Motor neuron (in vitro differentiated cells): ENCODE data around the gene CLEC11A. TPM values are rescaled to one million over a fixed set of nuclear protein-coding genes. Genes with fewer than 3 reads are reported as not detected.

Experiments
- ATAC-seq, 8 experiments: fragments of 200-7000 bp; cut with Tn5 transposase; replicated peaks in 6 of 8; 2 replicates each; pipeline ENCODE4 v1.8.0; 2021; ENCODE audit warnings: mild to moderate bottlenecking in 8 of 8, moderate library complexity in 8 of 8
- H3K27ac ChIP-seq, 2 donors: fragments of 250-450 bp; sonication (Bioruptor Pico); 2 replicates each; pipeline ENCODE4 v1.9.0; 2021; ENCODE audit warnings: antibody characterized with exemption in 2 of 2, mild to moderate bottlenecking in 2 of 2, moderate library complexity in 1 of 2
- H3K4me1 ChIP-seq, 2 donors: fragments of 250-450 bp; sonication (Bioruptor Pico); replicated peaks in 1 of 2; 2 replicates each; pipeline ENCODE4 v1.6.1; 2021; ENCODE audit warnings: antibody characterized with exemption in 2 of 2, mild to moderate bottlenecking in 2 of 2, moderate library complexity in 1 of 2
- H3K4me3 ChIP-seq, 5 donors: fragments of 250-450 bp; sonication (Bioruptor Pico); 2 replicates each; pipeline ENCODE4 v1.9.0; 2021; ENCODE audit warnings: antibody characterized with exemption in 5 of 5, mild to moderate bottlenecking in 5 of 5, moderate library complexity in 4 of 5
- WGBS, 10 experiments: fragments of 450-650 bp; shearing (Covaris generic); methylation state at CpG; one replicate each; pipeline ENCODE4 v1.0.0; 2022; 5-methylcytosine and 5-hydroxymethylcytosine counted together
- in situ Hi-C, 9 experiments: fragments of 400-800 bp; cut with MboI; loops; one replicate each; pipeline ENCODE4 v1.15.0; 2021; ENCODE audit warnings: low sequenced_read_pairs in 9 of 9, low pct_unique_long_range_greater_than_20kb in 2 of 9; ENCODE audit not compliant: unreplicated experiment in 9 of 9
- total RNA-seq, 8 experiments: library from RNA; unstranded; fragments of 300-600 nt; gene quantifications; 2 replicates each; pipeline versions ENCODE4 v1.2.3 to v1.2.4, GENCODE V29; 2022

CLEC11A gene, protein sequence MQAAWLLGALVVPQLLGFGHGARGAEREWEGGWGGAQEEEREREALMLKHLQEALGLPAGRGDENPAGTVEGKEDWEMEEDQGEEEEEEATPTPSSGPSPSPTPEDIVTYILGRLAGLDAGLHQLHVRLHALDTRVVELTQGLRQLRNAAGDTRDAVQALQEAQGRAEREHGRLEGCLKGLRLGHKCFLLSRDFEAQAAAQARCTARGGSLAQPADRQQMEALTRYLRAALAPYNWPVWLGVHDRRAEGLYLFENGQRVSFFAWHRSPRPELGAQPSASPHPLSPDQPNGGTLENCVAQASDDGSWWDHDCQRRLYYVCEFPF
- total RNA-seq, result 10 to 100 TPM in 3 of 8 experiments, 1 to 10 TPM in 5; 1.8 to 42.0 (median 6.9) TPM

DNA sequence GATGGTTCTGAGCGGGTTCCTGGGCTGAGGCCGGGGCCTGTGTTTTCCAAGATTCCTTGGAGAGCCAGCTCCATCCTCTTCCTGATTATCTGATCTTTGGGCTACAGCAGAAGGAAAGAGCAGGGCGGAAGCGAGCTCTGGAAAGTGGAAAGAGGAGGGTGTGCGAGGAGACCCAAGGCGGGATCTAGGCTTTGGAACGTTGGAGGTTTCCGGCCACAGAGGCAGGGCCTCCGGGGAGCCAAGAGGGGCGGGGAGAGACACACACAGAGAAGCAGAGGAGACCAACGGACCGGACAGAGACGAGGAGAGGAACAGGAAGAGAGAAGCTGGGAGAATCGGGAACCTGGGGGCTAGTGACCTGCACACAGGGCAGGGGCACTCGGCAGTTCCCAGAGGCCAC is at the start of gene CLEC11A:
TSS of gene CLEC11A (plus strand) at position 296 of the 400 bp plus-strand sequence. CDS start 162 bp downstream, outside the sequence.
- Histone ChIP-seq H3K27ac (peak within 1 kb of the TSS; percentile 76 to 82), H3K4me1 (peaks cover 39 to 44% of the 10 kb centered on the region in 2 donors), H3K4me3 (peak within 1 kb of the TSS; percentile 43 to 66 (median 45))
- in situ Hi-C loops, result no loop called here
- peak in 2 of 8 experiments; percentile 1 to 2 for ATAC-seq
- 0 to 68% (median 27%) methylated on average over 3 to 9 of the region's 15 CpGs; no CpG with 5 or more reads in 4 of the 10 experiments for WGBS, 10 experiments

DNA sequence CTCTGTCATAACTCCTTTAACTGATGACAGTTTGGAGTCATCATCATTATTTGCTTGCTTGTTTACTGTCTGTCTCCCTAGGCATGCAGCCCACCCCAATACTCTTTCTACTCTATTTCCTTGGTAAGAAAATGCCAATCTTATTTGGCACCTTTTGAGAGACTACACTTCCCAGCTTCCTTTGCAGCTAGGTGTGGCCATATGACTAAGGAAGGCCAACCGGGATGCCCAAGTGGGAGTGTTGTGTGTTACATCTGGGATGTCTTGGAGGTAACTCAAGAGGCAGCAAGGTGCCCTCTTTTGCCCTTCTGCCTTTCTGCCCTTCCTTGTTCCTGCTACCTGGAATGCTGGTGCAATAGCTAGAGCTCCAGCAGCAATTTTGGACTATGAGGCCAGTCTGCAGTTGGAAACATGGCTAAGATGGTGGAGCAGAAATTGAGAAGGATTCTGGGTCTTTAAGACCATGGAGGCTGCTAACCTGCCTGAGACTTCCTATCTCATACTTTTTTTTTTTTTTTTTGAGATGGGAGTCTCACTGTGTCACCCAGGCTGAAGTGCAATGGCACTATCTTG is 46.5 kb upstream of the CLEC11A start:
- ATAC-seq, result no peak
- H3K27ac ChIP-seq, result no peak overlapping the region
- 0 to 100% (median 40%) methylated on average over 1 of the region's 1 CpG; no CpG with 5 or more reads in 7 of the 10 experiments for WGBS, 10 experiments
- in situ Hi-C loops, result loop anchor here in 1 of 9 experiments (25.0 kb wide), 1 partner anchor 314 kb away; the partner anchor contains the start of gene NAPSA
- no peak overlapping the region for H3K4me3 ChIP-seq
- H3K4me1 ChIP-seq, result no peaks in the 10 kb centered on the region

DNA sequence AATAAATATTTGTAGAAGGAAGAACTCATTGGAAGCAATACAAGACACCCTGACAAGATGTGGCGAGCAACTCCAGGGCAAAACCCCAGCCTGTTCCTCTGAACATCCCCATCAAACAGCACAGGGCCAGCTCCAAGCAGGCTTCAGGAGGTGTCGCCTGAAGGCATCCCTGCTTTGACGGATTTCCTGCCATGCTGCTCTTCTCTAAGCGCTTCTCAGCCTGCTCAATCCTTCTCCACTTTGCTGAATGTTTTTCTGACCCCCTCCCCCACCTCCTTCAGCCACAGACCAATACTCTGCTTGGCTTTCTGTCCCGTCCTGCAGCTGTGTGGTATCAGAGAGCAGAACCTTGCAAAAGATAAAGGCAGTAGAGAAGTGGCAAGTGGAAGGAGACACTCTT is 45.5 kb upstream of the CLEC11A start:
- Histone ChIP-seq H3K4me3 (no peak overlapping the region), H3K4me1 (no peaks in the 10 kb centered on the region), H3K27ac (no peak overlapping the region)
- 50 to 100% (median 80%) methylated on average over 1 to 5 of the region's 5 CpGs; no CpG with 5 or more reads in 3 of the 10 experiments for WGBS, 10 experiments
- ATAC-seq, result no peak
- in situ Hi-C loops, result loop anchor here in 1 of 9 experiments (25.0 kb wide), 1 partner anchor 315 kb away; the partner anchor contains the start of gene NAPSA

DNA sequence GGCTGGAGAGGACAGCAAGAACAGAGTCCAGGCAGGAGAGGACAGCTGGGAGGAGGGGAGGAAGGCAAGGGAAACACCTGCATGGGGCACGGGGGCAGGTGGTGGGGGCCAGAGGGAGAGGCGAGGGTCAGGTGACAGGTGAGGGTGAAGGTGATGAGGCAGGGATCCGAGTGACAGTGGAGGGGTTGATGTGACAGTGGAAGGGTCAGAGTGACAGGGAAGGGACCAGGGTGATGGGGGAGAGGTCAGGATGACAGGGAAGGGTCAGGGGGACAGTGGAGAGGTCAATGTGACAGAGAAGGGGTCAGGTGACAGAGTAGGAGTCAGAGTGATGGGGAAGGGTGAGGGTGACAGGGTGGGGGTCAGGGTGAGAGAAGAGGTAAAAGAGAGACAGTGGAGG is 44.8 kb upstream of the CLEC11A start:
- in situ Hi-C loops, result loop anchor here in 1 of 9 experiments (25.0 kb wide), 1 partner anchor 316 kb away; the partner anchor contains the start of gene NAPSA
- no peak overlapping the region for H3K4me3 ChIP-seq
- no peaks in the 10 kb centered on the region for H3K4me1 ChIP-seq
- no peak for ATAC-seq
- no peak overlapping the region for H3K27ac ChIP-seq
- WGBS, 10 experiments, result no CpG with 5 or more reads among the region's 3 CpGs

DNA sequence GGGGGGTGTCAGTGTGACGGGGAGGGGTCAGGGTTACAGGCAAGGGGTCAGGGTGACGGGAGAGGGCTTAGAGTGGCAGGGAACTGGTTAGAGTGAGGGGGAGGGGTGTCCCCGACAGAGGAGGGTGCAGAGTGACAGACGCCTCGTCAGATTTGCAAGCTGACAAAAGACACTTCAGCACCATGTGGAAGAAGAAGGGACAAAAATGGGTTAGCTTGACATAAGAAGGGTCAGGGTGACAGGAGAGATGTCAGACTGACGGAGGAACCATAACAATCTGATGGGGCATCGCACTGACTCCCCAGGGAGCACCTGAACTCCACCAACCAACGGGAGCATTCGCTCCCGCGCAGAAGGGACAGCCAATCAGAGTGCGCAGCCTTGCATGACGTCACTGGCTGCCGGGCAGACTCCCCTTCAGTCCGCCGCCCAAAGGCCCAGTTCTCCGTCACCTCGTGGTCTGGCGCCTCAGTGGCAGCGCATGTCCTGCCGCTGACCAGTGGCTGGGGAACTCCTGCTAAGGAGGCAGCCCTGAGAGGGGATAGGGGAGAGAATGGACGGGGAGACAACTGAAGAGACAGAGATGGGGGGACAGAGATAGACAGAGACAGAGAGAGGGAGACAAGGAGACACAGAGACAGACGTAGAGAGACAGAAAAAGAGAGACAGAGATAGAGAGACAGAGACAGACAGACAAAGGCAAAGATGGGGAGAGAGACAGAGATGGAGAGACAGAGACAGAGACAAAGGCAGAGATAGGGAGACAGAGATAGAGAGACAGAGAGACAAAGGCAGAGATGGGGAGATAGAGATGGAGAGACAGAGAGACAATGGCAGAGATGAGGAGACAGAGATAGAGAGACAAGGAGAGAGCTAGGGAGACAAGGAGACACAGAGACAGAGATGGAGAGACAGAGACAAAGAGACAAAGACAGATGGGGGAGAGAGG is 43.7 kb upstream of the CLEC11A start:
- Histone ChIP-seq H3K4me3 (no peak overlapping the region), H3K4me1 (no peaks in the 10 kb centered on the region), H3K27ac (no peak overlapping the region)
- WGBS, 10 experiments, result 5 to 66% (median 43%) methylated on average over 1 to 13 of the region's 23 CpGs; no CpG with 5 or more reads in 2 of the 10 experiments
- in situ Hi-C loops, result loop anchor here in 1 of 9 experiments (25.0 kb wide), 1 partner anchor 317 kb away; the partner anchor contains the start of gene NAPSA
- ATAC-seq, result peak; percentile 79 to 100 (median 96)

DNA sequence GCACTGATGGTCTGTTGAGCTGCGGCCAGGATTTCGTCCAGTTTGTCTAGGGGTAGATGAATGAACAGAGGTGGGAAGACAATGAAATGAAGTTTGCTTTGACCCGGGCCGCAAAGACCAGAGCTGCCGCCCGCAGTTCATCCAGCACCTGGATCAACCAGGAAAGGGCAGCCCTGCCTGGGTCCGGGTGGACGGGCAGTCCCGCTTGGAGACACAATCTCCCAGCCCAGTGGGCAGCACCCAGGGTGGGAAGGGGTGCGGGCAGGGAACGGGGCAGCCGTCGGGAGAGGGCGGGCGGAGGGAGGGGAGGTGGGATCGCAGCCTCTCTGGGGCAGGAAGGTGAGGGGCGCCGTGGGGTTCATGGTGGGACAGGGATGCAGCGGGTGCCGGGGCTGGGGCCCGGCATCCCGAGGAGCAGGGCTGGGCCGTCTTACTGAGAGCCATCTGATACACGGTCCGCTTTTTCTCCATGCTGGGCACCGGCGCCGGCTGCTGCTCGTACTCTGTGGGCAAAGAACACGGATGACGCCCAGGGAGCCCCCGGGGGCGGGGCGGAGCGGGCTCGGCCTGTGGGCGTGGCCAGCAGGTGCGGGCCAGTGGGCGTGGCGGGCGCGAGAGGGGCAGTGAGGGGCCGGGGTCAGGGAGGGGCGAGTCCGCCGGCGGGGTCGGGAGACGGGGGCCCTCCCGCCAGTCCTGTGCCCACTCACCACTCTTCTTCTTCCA is 36.7 kb upstream of the CLEC11A start:
- in situ Hi-C loops, result loop anchor here in 1 of 9 experiments (25.0 kb wide), 1 partner anchor 324 kb away; the partner anchor contains the start of gene NAPSA
- Histone ChIP-seq H3K27ac (no peak overlapping the region), H3K4me3 (no peak overlapping the region), H3K4me1 (no peaks in the 10 kb centered on the region)
- WGBS, 10 experiments, result 80 to 100% (median 90%) methylated on average over 2 to 7 of the region's 50 CpGs; no CpG with 5 or more reads in 6 of the 10 experiments
- ATAC-seq, result peak in 1 of 8 experiments; percentile 13

DNA sequence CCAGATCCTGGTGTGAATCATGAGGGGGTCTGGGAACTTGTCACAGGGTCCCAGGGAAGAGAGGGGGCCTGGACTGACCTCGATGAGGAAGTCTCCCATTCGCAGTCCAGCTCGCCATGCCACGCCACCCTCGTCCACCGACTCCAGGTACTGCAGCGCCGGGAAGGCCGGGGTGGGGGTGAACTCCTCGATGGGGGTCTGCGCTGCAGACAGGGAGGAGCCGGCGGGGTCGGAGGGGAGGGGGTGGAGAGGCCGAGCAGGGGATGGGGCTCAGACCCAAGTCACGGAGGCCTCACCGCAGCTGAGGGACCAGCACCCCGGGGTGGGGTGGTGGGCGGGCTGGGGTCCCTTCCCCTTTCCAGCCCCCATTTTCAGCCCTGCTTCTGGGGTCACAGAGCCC is 34.4 kb upstream of the CLEC11A start:
- H3K4me1 ChIP-seq, result peaks cover 6% of the 10 kb centered on the region in 2 donors
- WGBS, 10 experiments, result no CpG with 5 or more reads among the region's 19 CpGs
- ATAC-seq, result no peak
- no peak overlapping the region for H3K4me3 ChIP-seq
- H3K27ac ChIP-seq, result no peak overlapping the region
- in situ Hi-C loops, result loop anchor here in 1 of 9 experiments (25.0 kb wide), 1 partner anchor 326 kb away; the partner anchor contains the start of gene NAPSA

DNA sequence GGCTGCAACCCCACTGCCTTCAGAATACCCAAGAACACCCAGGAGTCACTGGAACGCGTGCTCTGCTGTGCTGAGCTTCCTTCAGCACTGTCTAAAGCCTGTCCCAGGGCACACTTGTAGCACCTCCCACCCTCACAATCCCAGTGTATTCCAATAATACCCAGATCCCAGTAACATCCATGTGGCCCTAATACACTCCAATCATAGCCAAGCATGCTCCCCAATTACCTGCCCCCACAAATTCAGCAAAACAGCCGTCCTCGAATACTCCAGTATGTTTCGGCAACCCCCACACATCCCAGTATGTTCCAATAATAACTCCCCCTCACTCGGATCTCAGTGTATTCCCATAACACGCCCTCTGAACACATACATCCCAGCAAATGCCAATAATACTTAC is 32.7 kb upstream of the CLEC11A start:
- WGBS, 10 experiments, result 53 to 72% (median 69%) methylated on average over 3 to 5 of the region's 7 CpGs; no CpG with 5 or more reads in 6 of the 10 experiments
- in situ Hi-C loops, result loop anchor here in 1 of 9 experiments (25.0 kb wide), 1 partner anchor 328 kb away; the partner anchor contains the start of gene NAPSA
- ATAC-seq, result no peak
- H3K4me1 ChIP-seq, result peaks cover 6% of the 10 kb centered on the region in 2 donors
- no peak overlapping the region for H3K4me3 ChIP-seq
- H3K27ac ChIP-seq, result no peak overlapping the region

DNA sequence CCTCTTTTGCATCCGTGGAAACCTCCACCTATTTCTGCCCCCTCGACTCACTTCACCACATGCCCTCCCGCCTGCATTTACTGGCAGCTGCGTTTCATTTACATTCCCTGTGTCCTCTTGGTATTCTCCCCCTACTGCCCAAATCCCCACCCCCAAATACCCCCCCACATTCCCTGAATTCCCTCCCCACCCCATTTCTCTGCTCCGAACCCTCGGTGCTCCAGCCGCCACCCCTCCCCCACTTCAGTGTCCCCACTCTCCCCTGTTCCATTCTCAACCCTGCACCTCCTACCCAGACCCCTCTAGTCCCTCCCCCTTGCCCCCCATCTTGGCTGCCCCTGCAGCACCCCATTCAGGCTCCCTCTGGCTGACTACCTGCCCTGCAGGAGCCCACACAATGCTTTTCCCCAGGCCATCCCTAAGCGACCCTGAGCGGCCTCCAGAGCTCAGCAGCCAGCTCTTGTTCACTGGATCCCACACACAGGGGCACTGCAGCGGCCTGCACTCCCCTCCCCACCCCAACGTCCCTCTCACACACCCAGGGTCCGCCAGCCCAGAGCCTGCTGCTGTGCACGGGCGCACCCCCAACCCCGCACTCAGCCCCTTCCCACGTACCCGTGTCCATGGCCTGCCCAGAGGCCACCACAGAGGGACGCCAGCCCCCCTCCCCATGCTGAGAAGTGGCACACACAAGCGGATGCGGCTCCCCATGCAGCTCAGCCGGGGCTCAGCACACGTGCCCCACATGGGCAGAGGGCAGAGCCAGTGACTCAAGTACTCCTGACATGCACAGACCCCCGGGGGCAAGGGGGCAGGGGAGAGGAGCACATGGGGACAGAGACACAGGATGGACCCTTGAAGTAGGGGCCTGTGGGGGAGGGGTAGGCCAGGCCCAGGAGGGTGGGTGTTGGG is 29.8 kb upstream of the CLEC11A start:
- in situ Hi-C loops, result loop anchor here in 1 of 9 experiments (25.0 kb wide), 1 partner anchor 331 kb away; the partner anchor contains the start of gene NAPSA
- Histone ChIP-seq H3K4me1 (peaks cover 11 to 14% of the 10 kb centered on the region in 2 donors), H3K4me3 (peak overlapping the region; percentile 45 to 81 (median 57)), H3K27ac (peak overlapping the region; percentile 38 to 80)
- no CpG with 5 or more reads among the region's 23 CpGs for WGBS, 10 experiments
- peak in 5 of 8 experiments; percentile 5 to 20 (median 15) for ATAC-seq

DNA sequence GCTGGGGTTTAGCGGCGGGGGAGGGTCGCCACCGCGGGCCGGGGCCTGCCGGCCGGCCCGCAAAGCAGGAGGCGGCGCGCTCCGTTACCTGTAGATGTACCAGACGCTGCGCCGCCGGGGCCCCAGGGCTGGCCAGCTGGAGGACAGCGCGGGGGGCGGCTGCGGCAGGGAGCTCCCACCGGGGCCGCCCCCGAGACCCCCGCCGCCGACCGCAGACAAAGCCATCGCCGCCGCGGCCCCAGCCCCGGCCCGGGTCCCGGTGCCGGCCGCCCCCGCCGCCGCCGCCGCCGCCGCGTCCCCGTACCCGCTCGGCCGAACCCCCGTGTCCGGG is 28.4 kb upstream of the CLEC11A start:
- WGBS, 10 experiments, result no CpG with 5 or more reads among the region's 51 CpGs
- in situ Hi-C loops, result loop anchor here in 1 of 9 experiments (25.0 kb wide), 1 partner anchor 332 kb away; the partner anchor contains the start of gene NAPSA
- peaks cover 11 to 14% of the 10 kb centered on the region in 2 donors for H3K4me1 ChIP-seq
- peak overlapping the region; percentile 58 to 80 for H3K27ac ChIP-seq
- peak overlapping the region; percentile 45 to 81 (median 57) for H3K4me3 ChIP-seq
- peak in 5 of 8 experiments; percentile 1 to 36 (median 6) for ATAC-seq
